GM18909 (cell line): Measurements from ENCODE around the gene ACTL6B.
A peak's percentile ranks its signal among the peaks of the same experiment; 100 is the strongest.
"Not testable (repeated sequence)": the region's sequence is repeated elsewhere in the genome, so short reads cannot be mapped to it uniquely, and the experiment has no call there.

Experiments
- ATAC-seq: cut with Tn5 transposase; IDR thresholded peaks from one replicate; pipeline ENCODE4 v1.9.1; 2021; ENCODE audit warnings: mild to moderate bottlenecking; ENCODE audit not compliant: unreplicated experiment, poor library complexity

The ACTL6B gene

GRCh38 chr7:100673302-100673941 is 17.2 kb upstream of the ACTL6B start, which contains the start of gene GNB2:
Gene GNB2 (plus strand): TSS chr7:100673740. CDS start chr7:100676266, 2,526 bp downstream.
- peak; percentile 63 for ATAC-seq

- ATAC-seq: no peak
Measured at GRCh38 chr7:100671353-100672327, 15.4 kb upstream of the ACTL6B start.

GRCh38 chr7:100670074-100670473 is 13.8 kb upstream of the ACTL6B start:
- ATAC-seq: no peak

GRCh38 chr7:100669106-100669505 is 12.9 kb upstream of the ACTL6B start:
- not testable (repeated sequence) for ATAC-seq

- ATAC-seq: no peak
Measured at GRCh38 chr7:100668069-100668449, 11.8 kb upstream of the ACTL6B start.

- ATAC-seq: no peak
Measured at GRCh38 chr7:100667331-100668068, 11.3 kb upstream of the ACTL6B start.

- ATAC-seq: no peak
Measured at GRCh38 chr7:100665168-100665726, 9.0 kb upstream of the ACTL6B start.

GRCh38 chr7:100662194-100662776 is 6.0 kb upstream of the ACTL6B start:
- not testable (repeated sequence) for ATAC-seq

- ATAC-seq: no peak
Measured at GRCh38 chr7:100654908-100655831, 1.1 kb downstream of the ACTL6B start.

- no peak for ATAC-seq
Measured at GRCh38 chr7:100649826-100650565, 6.3 kb downstream of the ACTL6B start.

- ATAC-seq: no peak
Measured at GRCh38 chr7:100642534-100642907, 13.7 kb downstream of the ACTL6B start.

GRCh38 chr7:100641860-100642533 is 14.3 kb downstream of the ACTL6B start:
- no peak for ATAC-seq

- ATAC-seq: no peak
Measured at GRCh38 chr7:100641463-100641859, 14.8 kb downstream of the ACTL6B start, which contains the start of gene TFR2. Gene TFR2 (minus strand): TSS chr7:100641552. CDS start chr7:100641509, 43 bp downstream.

GRCh38 chr7:100640517-100641440 is 15.5 kb downstream of the ACTL6B start:
- no peak for ATAC-seq

GRCh38 chr7:100639995-100640516 is 16.2 kb downstream of the ACTL6B start:
- ATAC-seq: no peak

- peak; percentile 55 for ATAC-seq
Measured at GRCh38 chr7:100632951-100633717, 23.1 kb downstream of the ACTL6B start.
